NCI-H1105 treated with DMSO at 0.1 percent for 48 hours (cell line): ENCODE data around the gene SYPL1.
"Not testable (repeated sequence)": the region's sequence is repeated elsewhere in the genome, so short reads cannot be mapped to it uniquely, and the experiment has no call there.

Source experiments
- DNase-seq: peaks from one replicate; lab custom pipeline; 2025; lab: John Stamatoyannopoulos, UW

The SYPL1 gene

DNA sequence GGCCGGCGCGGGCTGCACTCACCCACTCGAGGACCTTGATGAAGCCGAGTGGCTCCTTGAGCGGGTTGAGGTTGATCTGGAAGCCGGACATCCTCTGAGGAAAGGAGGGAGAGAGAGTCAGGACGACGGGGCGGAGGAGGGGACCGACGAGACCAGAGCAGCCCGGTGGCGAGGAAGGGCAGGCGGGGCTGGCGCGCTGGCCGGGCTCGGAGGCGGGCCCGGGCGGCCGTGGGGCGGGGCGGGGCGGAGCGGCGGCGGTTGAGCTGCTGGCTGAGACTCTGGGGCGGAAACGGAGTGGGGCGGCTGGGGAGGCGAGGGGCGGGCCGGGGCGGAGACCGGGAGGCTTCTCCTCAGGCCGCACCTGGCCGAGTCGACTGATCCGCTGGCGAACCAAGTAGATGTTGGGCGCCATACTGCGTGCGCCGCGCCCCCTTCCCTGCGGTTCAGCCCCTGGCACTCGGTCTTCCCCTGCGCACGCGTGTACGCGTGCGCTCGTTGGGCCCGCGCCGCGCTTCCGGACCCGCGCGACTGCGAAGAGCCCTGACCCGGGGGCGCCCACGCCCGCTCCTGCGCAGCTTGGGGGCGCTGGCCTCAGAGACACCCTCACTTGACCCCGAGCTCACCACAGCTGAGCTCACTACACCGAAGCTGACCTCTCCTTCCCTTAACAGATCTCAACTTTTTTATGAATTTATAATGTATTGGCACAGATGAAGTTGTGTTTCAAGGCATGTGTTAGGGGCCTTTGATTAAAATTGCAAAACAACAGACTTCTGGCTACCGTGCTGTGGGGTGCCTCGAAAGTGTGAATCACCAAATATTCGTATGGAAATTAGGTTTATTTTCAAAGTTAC is at the start of gene SYPL1:
Gene SYPL1 (minus strand): TSS at position 195 of the 854 bp plus-strand sequence. CDS start 104 bp downstream, at position 91.
- DNase-seq = peak; percentile 92

DNA sequence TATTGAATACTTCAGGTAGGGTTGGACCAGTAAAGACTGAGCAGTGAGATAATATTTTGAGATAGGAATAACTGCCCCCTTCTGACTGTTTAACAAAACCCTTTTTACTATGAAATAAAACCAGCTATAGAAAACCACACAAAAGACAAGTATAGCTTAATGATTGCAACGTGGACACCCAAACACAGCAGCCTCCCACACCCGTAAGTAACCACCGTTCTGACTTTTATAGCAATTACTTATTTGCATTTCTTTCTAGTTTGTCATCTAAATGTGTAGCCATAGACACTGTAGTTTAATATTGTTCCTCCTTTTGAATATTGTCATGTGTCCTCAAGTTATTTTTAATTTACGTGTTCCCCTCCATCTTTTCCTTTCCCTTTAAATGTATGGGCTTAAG is 42.9 kb upstream of the SYPL1 start:
- DNase-seq = no peak

DNA sequence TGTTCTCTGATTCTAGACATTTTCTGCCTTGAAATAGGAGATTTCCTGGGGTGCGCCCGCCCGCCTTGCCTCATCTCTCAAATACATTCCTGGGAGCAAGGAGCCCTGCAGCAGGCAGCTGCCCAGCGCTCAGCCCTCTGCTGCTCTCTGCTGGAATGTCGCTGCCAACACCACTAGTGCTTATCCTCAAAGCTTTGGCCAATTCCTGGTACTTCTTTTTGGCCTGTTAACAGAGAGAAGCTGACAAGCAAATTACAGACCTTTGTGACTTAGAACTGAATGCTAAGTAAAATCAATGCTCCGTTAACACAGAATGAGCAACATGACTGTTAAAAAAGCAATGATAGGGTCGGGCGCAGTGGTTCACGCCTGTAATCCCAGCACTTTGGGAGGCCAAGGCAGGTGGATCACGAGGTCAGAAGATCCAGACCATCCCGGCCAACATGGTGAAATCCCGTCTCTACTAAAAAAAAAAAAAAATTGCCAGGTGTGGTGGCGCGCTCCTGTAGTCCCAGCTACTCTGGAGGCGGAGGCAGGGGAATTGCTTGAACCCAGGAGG is 41.9 kb upstream of the SYPL1 start:
- peak; percentile 64 for DNase-seq

DNA sequence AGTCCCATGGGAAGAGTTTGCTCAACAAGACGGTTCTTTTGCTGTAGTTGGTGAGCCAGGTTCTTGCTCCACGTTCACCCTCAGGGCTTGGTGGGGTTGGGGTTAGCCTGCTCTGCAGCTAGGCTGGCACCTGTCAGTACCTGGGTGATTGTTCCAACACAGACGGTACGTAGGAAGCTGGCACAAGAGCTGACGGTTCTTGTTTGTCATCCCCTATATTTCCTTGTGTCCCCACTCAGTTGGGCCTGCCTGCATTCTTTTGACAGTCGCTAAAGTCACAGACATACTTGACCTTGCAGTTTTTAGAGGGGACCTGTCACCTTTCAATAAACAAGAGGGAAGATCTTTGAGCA is 40.2 kb upstream of the SYPL1 start:
- no peak for DNase-seq

DNA sequence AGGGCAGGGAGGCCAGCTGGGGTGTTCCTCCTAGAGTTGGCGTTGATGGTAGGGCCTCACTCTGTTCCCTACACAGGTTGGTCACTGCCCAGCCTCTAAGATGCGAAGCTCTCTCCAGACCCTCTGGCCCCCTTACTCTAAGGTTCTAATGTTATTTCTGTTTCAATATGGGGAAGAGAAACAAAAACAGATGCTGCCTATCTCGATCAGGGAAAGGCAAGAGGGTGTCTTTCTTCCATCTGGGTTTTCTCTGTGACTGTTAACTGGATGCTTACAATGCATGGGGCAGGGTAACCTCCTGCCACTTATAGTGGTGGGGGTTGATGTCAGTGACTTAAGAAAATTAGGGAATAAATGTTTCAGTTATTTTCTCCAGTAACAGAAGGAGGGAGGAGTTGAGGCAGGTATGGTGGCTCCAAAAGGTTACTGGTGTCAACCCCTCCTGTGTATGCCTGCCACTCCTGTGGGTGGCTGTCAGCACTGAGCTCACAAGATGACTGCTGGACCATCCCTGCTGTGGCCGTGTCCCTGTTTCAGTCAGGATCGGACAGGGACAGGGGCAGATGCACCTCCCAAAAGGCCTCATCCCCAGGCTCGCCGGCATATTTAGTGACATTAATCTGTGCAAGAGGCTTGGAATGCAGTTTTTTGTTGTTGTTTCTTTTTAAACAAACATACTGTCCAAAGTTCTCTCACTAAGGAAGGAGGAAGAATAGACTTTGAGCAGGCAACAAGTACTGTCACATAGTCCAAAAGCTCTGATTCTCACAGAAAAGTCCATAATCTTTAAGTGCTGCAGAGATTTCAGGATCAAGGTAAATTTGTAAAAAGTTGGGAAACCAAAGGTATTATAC is 39.6 kb upstream of the SYPL1 start:
- DNase-seq = no peak

DNA sequence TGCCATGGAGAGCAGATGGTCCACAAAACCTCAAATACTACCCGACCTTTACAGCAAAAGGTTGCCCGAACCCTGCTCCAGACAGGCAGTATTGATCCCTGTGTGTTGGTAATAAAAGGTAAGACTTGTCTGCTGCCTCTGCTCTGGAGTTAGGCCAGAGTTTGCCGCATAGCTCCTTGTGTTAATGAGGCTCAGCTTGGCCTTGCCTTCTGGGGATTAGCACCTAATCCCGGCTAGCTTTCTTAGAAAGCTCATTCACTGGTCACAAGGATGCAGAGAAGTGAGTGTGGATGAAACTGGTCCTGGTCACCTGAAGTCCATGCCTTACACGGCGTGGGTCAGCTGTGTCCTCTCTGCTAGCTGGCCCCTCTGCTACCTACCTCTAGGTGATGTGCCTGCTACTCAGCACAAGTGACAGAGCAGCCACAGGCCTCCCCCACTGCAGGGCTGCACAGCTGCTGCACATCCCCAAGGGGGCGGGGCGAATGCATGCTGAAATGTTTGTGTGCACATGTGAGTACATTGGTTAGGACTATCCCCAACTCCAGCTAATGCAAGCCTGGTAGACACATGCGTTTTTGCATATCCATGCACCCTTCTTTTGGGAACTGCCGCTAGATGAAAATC is 31.7 kb upstream of the SYPL1 start:
- no peak for DNase-seq

DNA sequence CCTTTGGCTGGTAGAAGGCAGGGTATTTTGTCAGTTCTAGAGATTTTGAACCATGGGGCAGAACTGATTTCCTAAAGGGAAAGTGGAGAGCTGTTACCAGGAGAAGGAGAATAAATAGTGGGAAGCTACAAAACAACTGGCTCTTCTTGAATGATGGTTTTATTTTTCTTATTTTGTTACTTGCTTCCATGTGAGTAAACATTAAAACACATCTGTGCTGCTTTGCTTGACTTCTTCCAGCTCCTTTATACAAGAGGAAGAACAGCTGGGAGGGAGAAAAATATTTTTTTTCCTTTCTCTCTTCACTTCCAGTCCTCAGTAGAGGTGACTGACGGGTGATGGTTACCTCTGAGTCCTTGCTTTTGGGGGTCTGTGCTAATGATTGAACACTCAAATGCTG is 30.0 kb upstream of the SYPL1 start:
- no peak for DNase-seq

DNA sequence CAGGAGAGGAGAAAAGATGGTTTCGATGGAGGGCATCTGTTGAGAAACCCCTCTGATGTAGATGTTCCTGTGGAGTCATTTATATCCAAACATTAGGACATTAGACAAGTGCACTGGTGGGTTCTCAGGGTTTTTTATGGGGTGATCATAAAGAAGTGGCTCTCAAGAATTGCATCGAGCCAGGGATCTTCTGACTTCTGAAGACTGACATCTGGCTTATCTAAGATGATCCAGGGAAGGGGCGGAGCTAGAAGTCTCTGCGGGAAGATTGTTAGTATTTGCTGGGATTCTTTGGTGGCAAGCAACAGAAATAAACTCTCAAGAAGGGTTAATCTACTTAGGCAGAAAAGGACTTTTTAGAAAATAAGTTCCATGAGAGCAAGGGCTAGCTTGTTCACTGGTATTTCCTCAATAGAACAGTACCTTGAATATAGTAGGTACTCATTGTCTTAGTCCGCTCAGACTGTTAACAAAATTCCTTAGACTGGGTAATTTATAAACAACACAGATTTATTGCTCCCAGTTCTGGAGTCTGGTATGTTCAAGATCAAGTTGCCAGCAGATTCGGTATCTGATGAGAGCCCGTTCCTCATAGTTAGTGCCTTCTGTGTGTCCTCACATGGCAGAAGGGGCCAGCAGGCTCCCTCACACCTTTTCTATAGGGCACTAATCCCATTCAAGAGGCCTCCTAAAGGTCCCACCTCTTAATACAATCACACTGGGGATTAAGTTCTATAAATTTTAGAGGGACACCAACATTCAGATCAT is 28.5 kb upstream of the SYPL1 start:
- DNase-seq = no peak

DNA sequence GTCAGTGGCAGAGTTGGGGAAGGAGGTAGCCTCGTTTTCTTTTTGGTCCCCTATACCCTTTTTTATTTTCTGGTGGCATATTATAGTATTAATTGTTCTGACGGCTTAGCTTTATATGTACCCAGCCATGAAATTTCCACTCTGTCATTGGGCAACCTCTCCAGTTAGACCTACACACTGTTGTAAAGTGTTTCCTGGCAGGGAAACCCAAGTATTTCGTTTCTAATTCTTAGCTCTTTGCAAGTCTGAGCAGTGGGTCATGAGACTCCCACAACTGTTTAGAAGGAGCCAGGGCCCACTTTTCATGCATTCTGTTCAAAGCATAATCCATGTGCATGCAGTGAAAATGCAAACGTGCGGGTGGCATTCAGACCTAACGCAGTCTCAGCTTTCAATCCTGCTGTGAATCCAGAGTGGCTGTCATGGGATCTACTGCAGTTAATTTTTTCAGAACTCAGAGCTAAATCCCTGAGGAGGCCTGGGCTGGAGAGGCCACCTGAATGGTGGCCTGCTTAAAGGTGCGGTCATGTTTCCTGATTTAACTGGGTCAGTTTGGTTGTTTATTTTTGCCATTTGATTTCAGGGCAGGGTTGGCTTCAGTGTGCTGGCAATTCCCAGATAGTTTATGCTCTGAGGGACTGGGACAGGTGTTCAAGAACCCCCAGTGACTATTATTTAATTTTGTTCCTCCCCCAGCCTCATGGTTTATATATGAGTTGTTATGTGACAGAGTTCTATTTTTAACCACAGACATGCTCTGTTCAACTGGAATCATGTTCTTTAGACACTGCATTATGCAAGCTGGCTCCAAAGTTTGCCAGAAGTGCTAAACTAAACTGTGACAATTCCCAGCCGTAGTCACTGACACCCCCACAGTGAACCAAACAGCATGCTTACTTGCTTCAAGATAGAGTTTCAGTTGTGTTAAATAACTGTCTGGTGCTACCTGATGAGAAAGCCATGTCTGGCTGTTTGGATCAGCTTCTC is 27.4 kb upstream of the SYPL1 start:
- DNase-seq = no peak

DNA sequence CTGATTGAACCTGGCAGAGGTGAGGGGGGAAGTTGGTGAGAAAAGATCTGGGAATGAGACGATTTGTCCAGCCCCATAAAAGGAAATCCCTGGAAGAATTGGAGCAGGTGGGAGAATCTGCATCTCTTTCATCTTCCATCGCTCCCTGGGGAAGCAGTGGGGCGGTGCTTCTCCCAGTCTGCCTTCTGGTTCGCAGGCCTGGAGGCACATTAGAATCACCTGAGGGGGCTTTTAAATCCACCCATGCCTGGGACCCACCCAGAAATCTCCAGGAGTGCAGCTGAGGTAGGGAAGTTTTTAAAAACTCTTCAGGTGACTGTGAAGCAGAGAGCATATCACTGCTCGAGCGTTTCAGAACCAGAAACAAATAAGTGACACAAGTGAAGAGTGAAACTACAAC is 26.7 kb upstream of the SYPL1 start:
- no peak for DNase-seq

DNA sequence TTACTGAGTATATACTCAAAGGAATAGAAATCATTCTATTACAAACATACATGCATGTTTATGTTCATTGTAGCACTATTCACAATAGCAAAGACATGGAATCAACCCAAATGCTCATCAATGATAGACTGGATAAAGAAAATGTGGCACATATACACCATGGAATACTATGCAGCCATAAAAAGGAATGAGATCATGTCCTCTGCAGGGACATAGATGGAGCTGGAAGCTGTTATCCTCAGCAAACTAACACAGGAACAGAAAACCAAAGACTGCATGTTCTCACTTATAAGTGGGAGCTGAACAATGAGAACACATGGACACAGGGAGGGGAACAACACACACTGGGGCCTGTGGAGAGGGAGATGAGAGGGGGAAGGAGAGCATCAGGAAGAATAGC is 26.1 kb upstream of the SYPL1 start:
- DNase-seq = not testable (repeated sequence)

DNA sequence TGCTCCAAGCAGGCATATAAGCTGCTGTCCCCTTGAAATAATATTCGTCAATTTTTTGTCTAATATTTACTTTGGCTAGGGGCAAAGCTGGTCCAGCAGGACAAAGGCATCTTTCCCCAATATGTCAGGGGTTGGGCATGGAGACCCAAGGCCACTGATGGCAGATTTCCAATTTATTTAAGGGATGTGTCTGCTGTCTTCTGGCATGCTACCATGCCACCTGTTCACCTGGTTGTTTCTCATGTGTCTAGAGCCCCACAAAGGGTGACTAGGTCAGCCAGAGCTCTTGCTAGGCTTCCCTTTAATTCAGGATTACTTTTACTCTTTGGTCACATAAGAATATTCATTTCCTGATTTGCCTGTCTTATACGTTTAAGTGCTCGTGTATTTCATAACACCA is 22.1 kb upstream of the SYPL1 start:
- no peak for DNase-seq

DNA sequence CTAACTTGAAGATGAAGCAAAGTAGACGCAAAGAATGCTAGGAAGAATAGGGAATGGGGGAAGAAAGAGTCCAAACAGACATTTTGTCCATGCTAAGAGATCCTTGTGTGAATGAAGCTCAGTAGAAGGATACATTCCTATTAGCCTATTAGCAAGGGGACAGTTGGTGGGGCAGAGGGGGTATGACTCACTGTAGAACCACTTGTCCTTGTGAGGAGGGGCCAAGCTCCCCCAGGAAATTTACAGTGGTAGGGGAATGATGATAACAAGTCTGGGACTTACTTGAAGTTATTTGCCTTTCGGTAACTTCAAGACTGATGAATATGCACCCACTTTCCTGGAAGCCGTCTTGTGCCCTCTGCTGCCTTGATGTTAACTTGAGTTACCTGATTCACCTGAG is 17.2 kb upstream of the SYPL1 start:
- DNase-seq = no peak

DNA sequence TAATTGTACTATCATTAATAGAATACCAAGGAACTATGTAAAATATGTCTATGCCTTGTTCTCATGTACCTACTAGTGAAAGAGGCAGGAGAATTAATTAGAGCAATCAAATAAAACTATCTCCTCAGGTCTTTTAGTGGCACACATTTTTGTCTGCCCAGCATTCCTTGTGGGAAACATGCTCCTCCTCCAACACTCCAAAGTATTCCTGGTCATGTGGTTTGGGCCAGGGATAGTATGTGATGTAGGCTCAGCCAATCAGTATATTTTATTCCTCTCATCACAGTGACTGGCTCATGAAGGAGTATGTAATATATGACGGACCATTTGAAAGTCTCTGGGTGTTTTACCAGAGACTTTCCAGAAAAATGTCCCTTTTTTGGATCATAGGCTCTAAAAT is 16.7 kb upstream of the SYPL1 start:
- DNase-seq = no peak

DNA sequence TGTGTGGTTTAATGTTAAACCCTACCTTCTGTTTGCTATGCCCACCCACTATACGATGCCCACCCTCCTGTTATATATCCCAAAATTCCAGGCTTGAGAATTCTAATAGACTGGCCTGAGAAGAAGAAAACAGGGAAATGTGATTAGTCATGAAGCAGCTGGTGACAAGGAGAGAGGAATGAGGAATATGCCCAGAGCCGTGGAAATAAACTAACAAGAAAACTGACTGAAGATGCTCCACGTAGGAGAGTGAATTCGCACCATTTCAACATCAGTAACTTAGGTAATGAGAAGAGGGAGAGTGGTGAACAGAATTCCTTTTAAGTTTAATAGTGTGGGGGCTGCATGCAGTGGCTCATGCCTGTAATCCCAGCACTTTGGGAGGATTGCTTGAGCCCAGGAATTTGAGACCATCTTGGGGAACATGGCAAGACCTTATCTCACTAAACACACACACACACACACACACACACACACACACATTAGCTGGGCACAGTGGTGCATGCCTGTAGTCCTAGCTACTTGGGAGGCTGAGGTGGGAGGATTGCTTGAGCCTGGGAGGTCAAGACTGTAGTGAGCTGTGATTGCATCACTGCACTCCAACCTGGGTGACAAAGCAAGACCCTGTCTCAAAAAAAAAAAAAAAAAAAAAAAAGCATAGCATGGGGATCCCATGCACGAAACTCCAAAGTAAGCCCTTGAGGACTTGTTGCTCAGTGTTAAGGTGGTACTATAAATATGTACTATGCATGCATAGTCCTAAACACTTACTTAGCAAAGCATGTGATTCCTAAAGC is 16.1 kb upstream of the SYPL1 start:
- no peak for DNase-seq

DNA sequence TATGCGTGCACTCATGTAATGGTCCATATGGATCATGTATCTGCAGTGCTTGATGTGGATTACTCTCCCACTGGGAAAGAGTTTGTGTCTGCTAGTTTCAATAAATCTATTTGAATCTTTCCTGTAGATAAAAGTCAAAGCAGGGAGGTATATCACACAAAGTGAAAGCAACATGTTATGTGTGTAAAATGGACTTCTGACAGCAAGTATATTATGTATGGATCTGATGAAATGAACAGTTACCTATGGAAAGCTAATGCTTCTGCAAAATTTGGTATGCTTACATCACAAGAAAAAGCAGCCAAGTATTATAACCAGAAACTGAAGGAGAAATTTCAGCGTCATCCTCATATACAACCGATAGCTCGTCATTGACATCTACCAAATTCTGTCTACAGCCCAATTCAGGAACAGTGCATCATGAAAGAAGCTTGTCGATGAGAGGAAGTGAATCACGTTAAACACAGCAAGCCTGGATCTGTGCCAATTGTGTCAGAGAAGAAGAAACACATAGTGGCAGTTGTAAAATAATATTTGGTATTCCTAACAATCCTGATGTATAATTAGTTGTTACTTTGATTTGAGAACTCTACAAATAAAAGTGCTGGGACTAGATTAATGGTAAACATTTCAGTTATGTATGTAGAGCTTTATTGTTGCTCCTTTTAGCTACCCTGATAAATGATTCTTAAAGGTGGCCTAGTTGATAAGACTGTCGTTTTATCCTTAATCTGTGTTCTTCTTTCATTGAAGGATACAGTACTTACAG is 14.2 kb upstream of the SYPL1 start:
- no peak for DNase-seq

DNA sequence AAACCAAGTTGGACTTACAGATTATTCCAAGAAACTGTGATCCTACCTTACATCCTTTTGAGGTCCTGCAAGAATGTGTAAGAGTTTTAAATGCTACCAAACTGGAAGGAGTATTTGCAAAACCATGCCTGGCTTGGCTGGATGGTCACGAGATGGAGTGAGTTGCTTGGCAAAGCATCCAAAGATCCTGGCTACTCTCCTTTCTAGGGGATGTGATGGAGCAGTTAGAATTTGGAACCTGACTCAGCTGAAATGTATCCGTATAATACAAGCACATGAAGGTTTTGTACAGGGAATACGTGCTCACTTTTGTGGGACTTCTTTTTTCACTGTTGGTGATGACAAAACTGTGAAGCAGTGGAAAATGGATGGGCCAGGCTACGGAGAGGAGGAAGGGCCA is 13.3 kb upstream of the SYPL1 start:
- no peak for DNase-seq

DNA sequence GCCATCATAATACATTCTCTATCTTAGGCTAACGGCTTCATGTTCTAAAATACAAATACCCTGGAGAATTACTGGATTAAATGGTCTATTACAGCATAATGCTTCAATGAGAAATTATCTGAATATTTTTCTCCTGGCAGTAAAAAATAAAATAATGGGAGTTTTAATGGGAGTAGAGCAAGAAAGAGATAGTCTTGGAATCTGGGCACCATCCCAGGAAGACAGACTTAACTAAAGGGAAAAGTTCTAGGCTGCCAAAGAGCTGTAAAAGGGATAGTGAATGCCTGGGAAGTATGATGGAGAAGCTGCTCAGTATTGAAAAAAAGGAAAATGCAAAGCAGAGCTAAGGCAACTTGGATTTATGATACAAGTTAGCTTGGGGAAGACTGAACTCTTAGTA is 12.1 kb upstream of the SYPL1 start:
- no peak for DNase-seq

DNA sequence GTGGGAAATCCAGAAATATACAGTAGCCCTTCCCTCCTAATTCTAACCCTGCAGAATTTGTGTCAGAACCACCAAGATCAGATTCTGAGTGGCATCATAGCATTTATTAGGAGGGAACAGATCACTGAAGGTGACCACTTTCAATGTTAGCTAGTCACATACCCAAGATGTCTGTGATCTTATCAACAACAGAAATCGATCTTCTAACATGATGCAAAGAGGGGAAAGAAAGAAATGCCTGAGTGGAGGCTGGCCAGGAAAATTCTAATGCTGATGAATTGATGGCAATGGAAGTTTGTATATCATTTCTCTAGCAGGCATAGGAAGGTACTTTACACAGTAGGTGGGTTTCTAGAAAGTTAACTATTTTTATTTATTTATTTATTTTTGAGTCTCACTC is 10.6 kb upstream of the SYPL1 start:
- no peak for DNase-seq
